GM21576 (cell line): ENCODE results near the gene RNPEPL1.
A peak's percentile ranks its signal among the peaks of the same experiment; 100 is the strongest.

ENCODE experiments used
- ATAC-seq: cut with Tn5 transposase; IDR thresholded peaks from one replicate; pipeline ENCODE4 v1.9.1; 2021; ENCODE audit warnings: mild to moderate bottlenecking, moderate library complexity; ENCODE audit not compliant: unreplicated experiment

Gene RNPEPL1

DNA sequence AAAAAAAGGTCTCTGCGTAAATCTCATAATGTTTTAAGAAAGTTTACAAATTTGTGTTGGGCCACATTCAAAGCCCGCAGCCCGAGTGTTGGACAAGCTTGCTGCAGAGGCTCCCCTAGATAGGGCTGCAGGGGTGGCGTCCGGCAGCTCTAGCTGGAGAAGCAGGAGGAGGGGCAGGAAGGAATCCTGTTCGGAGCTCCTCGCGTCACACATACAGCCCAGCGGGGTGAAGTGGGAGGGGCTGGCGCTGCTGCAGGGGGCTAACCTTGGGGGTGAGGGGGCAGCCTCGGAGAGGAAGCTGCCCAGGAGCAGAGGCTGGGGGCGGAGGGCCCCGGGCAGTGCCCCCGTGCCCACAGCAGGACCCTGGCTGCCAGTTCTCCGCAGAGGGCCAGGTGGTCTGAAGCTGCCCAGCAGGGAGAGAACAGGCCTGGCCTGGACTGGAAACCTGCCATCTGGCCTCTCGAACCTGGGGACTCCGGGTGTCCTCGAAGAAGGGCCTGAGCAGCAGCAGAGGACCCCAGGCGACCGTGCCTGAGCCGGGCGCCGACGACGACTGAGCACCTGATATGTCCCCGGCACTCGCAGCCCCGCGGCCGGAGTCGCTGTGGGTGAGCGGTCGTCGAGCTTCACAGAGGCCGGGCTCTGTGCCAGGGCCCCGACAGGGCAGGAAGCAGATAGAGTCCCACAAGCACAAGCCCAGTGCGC lies 54.4 kb downstream of the RNPEPL1 start:
- ATAC-seq, result no peak

DNA sequence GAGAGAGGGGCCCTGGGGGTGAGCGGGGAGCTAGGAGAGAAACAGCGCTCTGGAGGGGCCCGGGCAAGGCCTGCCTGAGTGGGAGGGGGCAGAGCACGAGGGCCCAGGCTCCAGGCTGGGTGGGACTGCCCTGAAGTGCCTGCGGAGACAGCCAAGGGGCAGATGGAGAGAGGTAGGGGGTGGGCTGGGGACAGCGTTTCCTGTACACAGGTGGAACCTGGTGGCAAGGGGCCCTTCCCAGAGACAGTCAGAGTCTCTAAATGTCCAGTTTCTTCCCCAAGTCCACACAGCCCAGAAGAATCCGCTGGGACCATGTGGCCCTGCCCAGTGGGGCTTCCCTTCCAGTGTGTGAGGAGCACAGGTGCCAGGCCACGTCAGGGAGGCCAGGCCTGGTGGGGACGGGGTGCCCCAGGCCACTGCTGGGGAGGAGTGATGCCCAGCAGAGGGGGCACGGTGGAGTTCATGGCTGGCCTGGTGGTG lies 55.3 kb downstream of the RNPEPL1 start:
- no peak for ATAC-seq

GRCh38 chr2:240624011-240624949 lies 56.0 kb downstream of the RNPEPL1 start:
- ATAC-seq, result no peak

DNA sequence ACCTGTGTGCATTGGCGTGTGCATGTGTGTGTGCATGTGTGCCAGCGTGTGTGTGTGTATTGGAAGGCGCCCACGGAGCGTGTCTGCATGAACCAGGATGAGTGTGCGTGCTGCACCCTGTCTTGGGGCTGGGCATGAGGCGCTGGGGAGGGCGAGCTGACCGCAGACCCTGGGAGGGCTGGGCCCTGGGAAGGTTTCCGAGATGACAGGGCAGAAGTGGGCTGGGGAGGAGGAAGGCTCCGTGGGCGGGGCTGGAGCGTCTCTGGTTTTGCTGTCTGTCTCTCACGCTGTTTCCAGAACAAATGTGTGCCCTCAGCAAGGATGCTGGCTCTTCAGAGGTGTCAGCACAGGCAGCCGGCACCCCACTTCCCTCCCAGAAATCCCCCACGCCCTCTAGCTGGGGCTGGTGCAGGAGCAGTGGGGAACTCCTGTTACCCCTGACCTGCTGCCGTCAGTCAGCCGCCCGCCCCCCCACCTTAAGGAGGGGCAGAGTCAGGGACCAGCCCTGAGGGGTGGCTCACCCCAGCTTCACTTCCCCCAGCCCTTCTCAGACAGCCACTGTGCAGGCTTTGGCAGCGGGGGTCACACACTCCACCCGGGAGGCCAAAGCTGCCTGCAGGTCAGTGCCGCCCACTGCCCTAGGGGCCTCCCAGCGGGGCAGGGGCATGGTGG lies 56.8 kb downstream of the RNPEPL1 start, which contains the start of gene GPR35:
GPR35 (plus strand) TSS at position 531 of the 672 bp plus-strand sequence. CDS start 4,473 bp downstream, outside the sequence.
- peak; percentile 29 for ATAC-seq

DNA sequence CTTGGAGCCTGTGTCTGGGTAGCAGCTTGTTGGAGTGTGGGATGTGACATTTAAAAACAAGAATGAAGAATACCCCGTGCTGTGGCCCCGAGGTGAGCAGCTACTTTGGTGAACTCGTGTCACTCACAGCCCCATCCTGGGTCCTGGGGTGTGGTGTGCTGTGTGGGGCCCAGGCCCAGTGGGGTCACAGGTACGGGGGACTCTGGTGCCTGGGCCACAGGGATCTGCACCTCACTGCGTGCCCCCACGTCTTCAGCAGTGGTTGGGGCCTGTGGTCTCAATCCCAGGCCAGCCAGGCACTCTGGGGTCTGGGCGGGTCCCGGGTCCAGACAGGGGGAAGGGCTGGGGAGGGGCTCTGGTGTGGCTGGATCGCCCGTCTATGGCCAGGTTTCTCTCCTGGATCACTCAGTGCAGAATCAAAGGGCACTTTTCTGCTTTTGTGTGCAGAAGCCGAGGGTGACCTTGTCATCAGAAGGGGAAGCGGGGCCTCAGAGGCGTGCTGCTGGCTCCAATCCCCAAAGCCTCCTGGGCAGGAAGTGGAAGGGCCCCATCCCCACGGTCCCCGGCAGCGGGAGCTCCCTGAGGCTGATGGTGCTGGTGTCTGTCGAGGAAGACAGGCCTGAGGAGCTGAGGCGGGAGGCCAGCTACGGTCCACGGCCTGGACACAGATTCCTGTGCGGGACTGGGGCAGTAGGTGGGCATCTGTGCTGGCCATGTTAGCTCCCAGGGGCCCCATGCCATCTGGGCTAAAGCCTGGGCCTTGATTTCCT lies 58.4 kb downstream of the RNPEPL1 start:
- ATAC-seq, result no peak

- no peak for ATAC-seq
These were observed 59.6 kb downstream of the RNPEPL1 start for GRCh38 chr2:240627736-240628506.

DNA sequence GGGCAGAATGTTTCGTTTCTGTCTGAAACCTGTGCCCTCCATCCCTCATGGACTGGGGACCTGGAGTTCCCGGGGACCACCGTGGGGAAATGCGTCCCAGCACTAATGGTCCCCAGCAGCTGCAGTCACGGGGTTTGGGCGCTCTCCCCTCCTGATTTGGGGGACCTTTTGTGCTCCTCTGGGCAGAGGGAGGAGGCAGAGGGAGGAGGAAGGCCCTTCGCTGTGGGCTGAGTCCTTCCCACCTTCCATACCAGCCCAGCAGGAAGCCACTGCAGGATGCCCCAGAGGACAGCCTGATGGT lies 60.2 kb downstream of the RNPEPL1 start:
- ATAC-seq, result no peak

DNA sequence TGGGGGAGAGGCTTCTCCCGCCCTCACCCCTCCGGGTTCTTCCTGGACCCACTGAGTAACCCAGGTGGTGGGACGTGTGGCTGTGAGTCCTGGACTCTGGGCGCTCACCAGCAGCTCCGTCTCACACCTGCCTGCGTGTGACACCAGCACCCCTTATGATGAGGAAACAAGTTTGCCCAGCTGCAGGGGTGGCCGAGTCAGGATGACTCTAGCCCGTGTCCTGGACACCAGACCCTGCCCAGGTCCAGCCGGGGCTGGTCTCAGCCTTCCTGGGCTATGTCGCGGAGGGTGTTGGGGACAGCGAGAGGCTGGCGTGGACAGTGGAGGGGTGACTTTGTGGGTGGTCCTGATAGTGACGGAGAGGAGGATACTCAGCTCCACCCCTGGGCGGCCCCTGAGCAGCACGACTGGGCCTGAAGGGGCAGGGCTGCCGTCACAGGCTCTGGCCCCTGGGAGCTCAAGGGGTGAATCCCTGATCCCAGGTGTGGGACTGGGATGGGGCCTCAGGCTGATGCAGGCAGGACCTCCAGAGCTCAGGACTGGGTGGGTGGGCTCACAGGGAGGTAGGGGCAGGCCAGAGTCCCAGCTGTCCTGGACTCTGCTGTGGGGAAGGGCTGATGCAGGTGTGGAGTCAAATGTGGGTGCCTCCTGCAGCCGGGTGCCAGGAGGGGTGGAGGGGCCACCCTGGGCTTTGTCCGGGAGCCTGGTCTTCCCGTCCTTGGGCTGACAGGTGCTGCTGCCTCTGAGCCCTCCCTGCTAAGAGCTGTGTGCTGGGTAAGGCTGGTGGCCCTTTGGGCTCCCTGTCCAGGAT lies 60.7 kb downstream of the RNPEPL1 start:
- no peak for ATAC-seq

DNA sequence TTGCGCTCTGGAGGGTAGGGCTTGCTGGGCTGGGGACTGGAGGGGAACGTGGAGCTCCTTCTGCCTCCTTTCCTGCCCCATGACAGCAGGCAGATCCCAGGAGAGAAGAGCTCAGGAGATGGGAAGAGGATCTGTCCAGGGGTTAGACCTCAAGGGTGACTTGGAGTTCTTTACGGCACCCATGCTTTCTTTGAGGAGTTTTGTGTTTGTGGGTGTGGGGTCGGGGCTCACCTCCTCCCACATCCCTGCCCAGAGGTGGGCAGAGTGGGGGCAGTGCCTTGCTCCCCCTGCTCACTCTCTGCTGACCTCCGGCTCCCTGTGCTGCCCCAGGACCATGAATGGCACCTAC lies 61.3 kb downstream of the RNPEPL1 start:
- no peak for ATAC-seq

- ATAC-seq, result no peak
These were observed 61.9 kb downstream of the RNPEPL1 start for GRCh38 chr2:240629968-240630770.
